ENCODE results near the gene VIPR2.

Gene VIPR2

DNA sequence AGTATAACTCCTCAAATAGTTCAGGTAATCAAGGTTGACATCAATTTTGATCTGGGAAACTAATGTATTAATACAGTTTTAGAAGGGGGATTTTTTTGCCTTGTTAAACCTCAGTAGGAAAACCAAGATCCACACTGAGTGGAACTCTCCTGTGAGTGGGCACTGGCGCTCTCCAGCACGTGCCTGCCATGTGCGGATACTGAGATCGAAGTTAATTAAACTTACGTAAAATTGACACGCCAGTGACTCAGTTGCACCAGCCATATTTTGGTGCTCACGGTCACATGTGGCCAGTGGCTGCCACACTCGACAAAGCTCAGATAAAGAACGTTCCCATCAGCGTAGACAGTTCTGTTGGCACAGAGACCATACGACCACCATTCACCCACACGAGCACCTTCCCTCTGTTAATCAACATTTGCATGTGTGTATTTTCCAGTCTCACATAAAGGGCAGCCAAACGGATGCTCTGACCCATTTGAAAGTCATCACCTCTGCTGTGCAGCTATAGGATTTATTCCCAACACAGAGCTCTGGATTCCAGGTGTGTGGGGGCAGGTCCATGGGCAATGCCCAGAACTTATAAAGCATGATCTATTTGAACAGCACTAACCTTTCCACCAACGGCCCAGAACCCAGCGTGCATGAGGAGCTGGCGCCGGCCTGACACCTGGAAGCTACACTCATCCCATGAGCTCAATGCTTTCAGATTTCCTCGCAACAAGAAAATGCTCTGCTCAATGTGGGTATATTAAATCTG lies 77.7 kb downstream of the VIPR2 start:
- DNase-seq (ENCODE audit: low read depth, low spot score): no peak

- DNase-seq (ENCODE audit: low read depth, low spot score): no peak
Observed at GRCh38 chr7:159065852-159066480, 78.7 kb downstream of the VIPR2 start.

DNA sequence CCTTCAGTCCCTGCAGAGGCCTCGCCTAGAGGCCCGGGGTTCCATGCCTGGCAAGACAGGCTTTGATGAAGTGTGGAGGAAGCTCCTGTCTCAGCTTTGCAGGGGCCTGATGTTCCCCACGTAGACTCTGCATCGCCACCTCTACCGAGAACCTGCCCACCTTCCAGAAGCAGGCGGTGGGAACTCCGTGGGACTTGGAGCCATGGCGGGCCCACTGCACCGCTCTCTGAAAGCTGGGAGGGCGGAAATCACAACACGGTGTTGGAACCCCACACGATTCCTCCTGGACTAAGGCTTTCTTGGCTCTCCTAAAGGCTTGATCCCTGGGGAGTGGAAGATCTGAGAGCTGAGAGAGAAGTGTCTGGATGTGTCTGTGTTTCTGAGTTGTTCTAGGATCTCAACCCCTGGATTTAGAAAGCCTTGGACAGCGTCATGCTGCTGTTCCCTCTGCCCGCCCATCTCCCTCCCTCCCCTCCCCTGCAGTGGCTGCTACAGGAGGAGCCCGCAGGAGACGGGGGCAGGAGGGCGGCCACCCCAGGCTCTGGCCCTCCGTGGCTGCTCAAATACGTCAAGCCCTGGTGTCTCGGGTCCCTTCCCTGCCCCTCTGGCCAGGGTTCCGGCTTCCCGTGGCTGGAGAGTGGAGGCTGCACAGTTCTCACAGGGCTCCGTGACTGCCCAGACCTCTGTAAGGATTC lies 79.7 kb downstream of the VIPR2 start:
- DNase-seq (ENCODE audit: low read depth, low spot score): no peak

GRCh38 chr7:159064121-159064815 lies 80.4 kb downstream of the VIPR2 start:
- no peak for DNase-seq (ENCODE audit: low read depth, low spot score)

- no peak for DNase-seq (ENCODE audit: low read depth, low spot score)
Observed at GRCh38 chr7:159063046-159063840, 81.4 kb downstream of the VIPR2 start.

DNA sequence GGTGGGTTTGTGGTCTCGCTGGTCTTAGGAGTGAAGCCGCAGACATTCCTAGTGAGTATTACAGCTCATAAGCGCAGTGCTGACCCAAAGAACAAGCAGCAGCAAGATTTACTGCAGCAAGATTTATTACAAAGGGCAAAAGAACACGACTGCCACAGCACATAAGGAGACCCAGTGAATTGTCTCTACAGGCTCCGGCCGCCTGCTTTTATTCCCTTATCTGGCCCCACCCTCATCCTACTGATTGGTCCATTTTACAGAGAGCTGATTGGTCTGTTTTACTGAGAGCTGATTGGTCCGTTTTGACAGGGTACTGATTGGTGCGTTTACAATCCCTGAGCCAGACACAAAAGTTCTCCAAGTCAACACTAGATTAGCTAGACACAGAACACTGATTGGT lies 82.1 kb downstream of the VIPR2 start:
- DNase-seq (ENCODE audit: low read depth, low spot score): no peak

DNA sequence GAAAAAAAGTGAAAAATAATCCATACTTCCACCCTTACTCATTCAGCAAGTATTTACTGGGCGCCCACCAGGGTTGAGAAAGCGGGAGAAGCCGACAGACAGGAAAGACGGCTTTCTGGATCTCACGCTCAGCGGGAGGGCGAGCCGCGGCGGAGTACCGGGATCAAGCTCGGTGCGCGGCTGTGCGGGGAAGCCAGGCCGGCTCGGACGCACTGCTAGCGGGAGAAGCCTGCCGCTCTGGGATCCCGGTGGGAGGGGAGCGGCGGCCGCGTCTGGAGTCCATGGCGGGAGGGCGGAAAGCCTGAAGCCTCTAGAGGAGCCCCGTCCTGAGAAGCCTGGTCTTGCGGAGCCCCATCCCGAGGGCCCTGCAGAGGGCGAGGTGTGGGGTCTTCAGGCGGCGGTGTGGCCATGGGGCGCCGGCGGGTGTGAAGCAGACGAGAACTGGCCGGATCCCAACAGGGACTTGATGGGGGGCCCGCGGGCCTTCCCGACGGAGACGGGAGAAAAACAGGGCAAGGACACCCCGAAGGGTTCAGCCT lies 82.9 kb downstream of the VIPR2 start:
- no peak for DNase-seq (ENCODE audit: low read depth, low spot score)

DNA sequence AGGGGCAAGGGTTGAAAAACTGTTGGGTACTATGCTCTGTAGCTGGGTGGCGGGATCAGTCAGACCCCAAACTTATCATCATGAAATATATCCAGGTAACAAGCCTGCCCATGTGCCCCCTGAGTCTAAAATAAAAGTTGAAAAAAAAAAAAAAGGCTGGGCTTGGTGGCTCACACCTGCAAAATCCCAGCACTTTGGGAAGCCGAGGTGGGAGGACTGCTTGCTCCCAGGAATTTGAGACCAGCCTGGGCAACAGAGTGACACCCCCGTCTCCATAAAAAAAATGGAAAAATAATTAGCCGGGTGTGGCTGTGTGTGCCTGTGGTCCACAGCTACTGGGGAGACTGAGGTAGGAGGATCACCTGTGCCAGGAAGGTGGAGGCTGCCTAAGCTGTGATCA lies 83.5 kb downstream of the VIPR2 start:
- no peak for DNase-seq (ENCODE audit: low read depth, low spot score)

GRCh38 chr7:159060440-159060839 lies 84.2 kb downstream of the VIPR2 start:
- no peak for DNase-seq (ENCODE audit: low read depth, low spot score)

- no peak for DNase-seq (ENCODE audit: low read depth, low spot score)
Observed at GRCh38 chr7:159059629-159060028, 85.0 kb downstream of the VIPR2 start.

DNA sequence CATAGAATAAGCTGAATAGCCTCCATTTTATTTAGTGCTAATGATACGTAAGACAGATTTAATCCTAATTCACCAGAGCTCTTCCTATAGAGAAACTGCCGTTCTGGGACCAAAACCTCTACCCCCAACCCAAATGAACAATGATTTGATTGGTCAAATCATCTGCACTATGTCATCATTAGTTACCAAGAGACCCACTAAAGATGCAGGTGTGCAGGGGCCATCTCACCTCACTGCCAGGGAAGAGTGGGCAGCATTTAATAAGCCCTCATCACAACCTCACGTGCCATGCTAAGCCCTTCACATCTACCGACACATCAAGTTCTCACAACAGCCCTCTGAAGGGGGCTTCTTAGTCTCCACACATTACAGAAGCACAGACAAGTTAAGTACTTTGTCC lies 87.0 kb downstream of the VIPR2 start:
- DNase-seq (ENCODE audit: low read depth, low spot score): no peak

- no peak for DNase-seq (ENCODE audit: low read depth, low spot score)
Observed at GRCh38 chr7:159056737-159057136, 87.9 kb downstream of the VIPR2 start.

- no peak for DNase-seq (ENCODE audit: low read depth, low spot score)
Observed at GRCh38 chr7:159051916-159052315, 92.8 kb downstream of the VIPR2 start.

GRCh38 chr7:159050704-159051103 lies 94.0 kb downstream of the VIPR2 start:
- DNase-seq (ENCODE audit: low read depth, low spot score): no peak

- no peak for DNase-seq (ENCODE audit: low read depth, low spot score)
Observed at GRCh38 chr7:159049266-159050025, 95.2 kb downstream of the VIPR2 start.

DNA sequence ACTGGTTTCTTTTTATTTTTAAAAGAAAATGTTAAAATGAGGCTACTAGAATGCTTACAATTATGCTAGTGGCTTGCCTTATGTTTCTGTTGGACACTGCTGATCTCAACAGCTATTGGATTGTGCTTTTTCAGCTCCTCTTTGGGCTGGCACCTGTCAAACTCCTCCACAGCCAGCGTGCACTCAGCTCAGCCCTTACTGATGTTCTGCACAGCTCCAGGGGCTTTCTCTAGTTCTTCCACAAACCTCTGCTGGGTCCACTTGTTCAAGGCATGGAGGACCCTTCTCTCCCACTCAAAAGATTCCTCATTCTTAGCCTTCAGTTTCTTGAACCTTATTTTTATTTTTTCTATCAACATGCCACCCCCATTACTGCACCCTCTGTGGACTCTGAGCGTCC lies 96.0 kb downstream of the VIPR2 start:
- no peak for DNase-seq (ENCODE audit: low read depth, low spot score)

DNA sequence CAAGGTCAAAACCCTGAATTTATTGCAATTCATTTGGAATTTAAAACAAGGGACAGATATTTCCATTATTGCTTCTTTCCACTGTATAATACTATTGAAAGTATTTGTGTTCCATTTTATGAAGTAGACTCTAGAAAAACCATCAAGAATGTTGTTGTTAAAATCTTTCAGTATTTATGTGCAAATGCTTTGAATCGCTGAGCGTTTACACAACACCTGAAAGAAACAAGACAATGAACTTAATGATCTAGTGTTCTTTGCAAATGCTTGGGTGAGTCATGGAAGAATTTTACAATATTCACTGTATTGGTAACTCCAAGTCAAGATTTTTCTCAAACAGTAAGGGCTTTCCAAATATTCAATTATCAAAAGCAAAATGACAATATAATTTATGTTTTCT lies 97.1 kb downstream of the VIPR2 start:
- no peak for DNase-seq (ENCODE audit: low read depth, low spot score)

DNA sequence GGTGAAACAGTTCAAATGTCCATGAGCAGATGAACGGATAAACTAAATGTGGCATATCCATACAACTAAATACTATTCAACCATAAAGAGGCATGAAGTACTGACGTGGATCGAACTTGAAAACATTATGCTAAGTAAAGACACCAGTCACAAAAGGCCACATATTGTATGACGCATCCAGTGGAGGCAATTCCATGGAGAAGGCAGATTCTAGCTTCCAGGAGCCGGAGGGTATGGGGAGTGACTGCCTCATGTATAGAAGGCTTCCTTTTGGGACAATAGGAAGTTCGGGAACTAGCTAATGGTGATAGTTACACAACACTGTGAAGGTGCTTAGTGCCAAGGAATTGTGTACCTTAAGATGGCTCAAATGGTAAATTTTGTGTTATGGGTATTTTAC lies 98.4 kb downstream of the VIPR2 start:
- no peak for DNase-seq (ENCODE audit: low read depth, low spot score)

- no peak for DNase-seq (ENCODE audit: low read depth, low spot score)
Observed at GRCh38 chr7:159045839-159046238, 98.8 kb downstream of the VIPR2 start.

DNA sequence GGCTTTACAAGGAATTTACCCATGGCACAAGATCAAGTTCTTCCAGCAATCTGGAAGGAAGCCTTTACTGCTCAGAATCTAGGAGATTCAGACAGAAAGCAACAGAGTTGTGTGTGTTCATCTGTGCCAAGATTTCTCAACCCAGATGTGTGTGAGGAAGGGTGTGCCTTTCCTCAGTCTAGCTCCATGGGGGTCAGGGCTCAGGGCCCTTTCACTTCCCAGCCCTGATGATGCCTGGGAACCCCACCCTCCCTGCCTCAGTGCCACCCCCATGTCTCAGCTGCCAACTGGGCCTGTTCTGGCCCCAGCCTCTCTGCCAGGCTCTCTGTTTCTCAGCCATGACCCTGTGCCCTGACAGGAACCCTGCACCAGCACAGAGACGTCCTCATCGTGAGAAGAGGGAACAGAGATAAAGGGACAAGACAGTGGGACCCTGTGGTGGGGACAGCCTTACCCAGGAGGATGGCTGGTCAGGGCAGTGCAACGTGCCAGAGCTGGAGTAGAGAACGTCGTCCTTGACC lies 102.0 kb downstream of the VIPR2 start:
- no peak for DNase-seq (ENCODE audit: low read depth, low spot score)
